NB4 (cell line): ENCODE data around the gene NPHP4.

Experiments used
- DNase-seq: peaks from one replicate; pipeline ENCODE4 v3.0.0; 2010; ENCODE audit warnings: low read depth
- H3K4me3 ChIP-seq: one replicate; pipeline ENCODE4 v1.5.1; 2011; ENCODE audit warnings: mild to moderate bottlenecking, low read depth, low read length, moderate library complexity
- CTCF ChIP-seq: IDR thresholded peaks from one replicate; pipeline ENCODE4 v1.5.1; 2012; ENCODE audit warnings: low read depth, low read length
- MAX ChIP-seq: IDR thresholded peaks from 2 replicates; pipeline ENCODE4 v1.6.1; 2011; ENCODE audit warnings: low read depth, low read length
- MYC ChIP-seq: IDR thresholded peaks from 2 replicates; pipeline ENCODE4 v1.6.1; 2011; ENCODE audit warnings: low read depth, low read length
- POLR2A ChIP-seq: IDR thresholded peaks from 2 replicates; pipeline ENCODE4 v1.6.1; 2011; ENCODE audit warnings: mild to moderate bottlenecking; ENCODE audit not compliant: insufficient read length; ENCODE audit errors: extremely low read depth

Gene NPHP4

GRCh38 chr1:6008696-6009095, 16.5 kb upstream of the NPHP4 start:
- no peak overlapping the region for H3K4me3 ChIP-seq
- no peak for DNase-seq
- no peak for TF ChIP-seq MAX
- no peak for TF ChIP-seq MYC
- no peak for TF ChIP-seq POLR2A
- TF ChIP-seq CTCF = no peak

GRCh38 chr1:6008084-6008415, 15.8 kb upstream of the NPHP4 start:
- DNase-seq = no peak
- TF ChIP-seq MAX = no peak
- H3K4me3 ChIP-seq = no peak overlapping the region

GRCh38 chr1:6007318-6008083, 15.3 kb upstream of the NPHP4 start:
- TF ChIP-seq MYC (no peak), CTCF (no peak), MAX (no peak), POLR2A (no peak)
- H3K4me3 ChIP-seq = no peak overlapping the region
- DNase-seq = no peak

GRCh38 chr1:6006882-6007281, 14.7 kb upstream of the NPHP4 start:
- TF ChIP-seq MAX = no peak
- no peak for TF ChIP-seq CTCF
- no peak for TF ChIP-seq MYC
- TF ChIP-seq POLR2A = no peak
- no peak for DNase-seq
- no peak overlapping the region for H3K4me3 ChIP-seq

GRCh38 chr1:6005276-6005917, 13.2 kb upstream of the NPHP4 start:
- no peak overlapping the region for H3K4me3 ChIP-seq
- TF ChIP-seq MAX = no peak
- no peak for TF ChIP-seq MYC
- TF ChIP-seq CTCF = no peak
- no peak for TF ChIP-seq POLR2A
- DNase-seq = no peak

- TF ChIP-seq MAX = no peak
- no peak for TF ChIP-seq POLR2A
- no peak for TF ChIP-seq MYC
- no peak for TF ChIP-seq CTCF
- H3K4me3 ChIP-seq = no peak overlapping the region
- no peak for DNase-seq
Measured at GRCh38 chr1:6004412-6005123, 12.3 kb upstream of the NPHP4 start.
